K562 (cell line): Measurements from ENCODE around the gene SLC25A42. TPM values are rescaled to one million over a fixed set of nuclear protein-coding genes. Genes with fewer than 3 reads are reported as not detected.
"Not testable (repeated sequence)": the region's sequence is repeated elsewhere in the genome, so short reads cannot be mapped to it uniquely, and the experiment has no call there.

Experiments used
- ATAC-seq: fragments of 200-7000 bp; cut with Tn5 transposase; 3 replicates; pipeline ENCODE4 v1.9.1; 2020; ENCODE audit warnings: moderate library complexity
- BruUV-seq: library from RNA; stranded (reverse); fragments of 400-500 nt; replicated peaks from 2 replicates; lab custom pipeline; 2021; lab: Mats Ljungman, UMichigan
- CTCF ChIA-PET: fragments of 300-600 bp; formaldehyde crosslinking; extraction: SDS; loops from one replicate; lab custom pipeline; 2021; ENCODE audit warnings: low intra/inter-chr PET ratio; lab: Yijun Ruan, JAX
- POLR2A ChIA-PET: fragments of 300-600, 350-650 bp; sonication (Branson Sonifier 250); formaldehyde crosslinking; extraction: SDS; loops from one replicate; lab custom pipeline; 2021; ENCODE audit warnings: antibody characterized with exemption, inconsistent platforms; lab: Yijun Ruan, JAX
- DNase-seq, 4 experiments: peaks; one replicate each; pipeline versions ENCODE4 v3.0.0 to v3.0.0-alpha.2; 2011 to 2018; ENCODE audit warnings: low spot score in 3 of 4, mixed read lengths in 3 of 4; ENCODE audit errors: extremely low read depth in 1 of 4
- FAIRE-seq: peaks from 2 replicates; lab custom pipeline; 2011; peaks lifted over from hg19 to GRCh38; lab: Jason Lieb, UNC
- H2AFZ ChIP-seq: 2 replicates; pipeline ENCODE4 v1.6.0; 2011; ENCODE audit warnings: low read depth, low read length, control low read depth, inconsistent platforms
- H3K27ac ChIP-seq: fragments of 200-600 bp; 3 replicates; pipeline ENCODE4 v1.8.0; 2011; ENCODE audit warnings: low read depth, mild to moderate bottlenecking, control low read depth, inconsistent platforms, low read length, moderate library complexity, mixed read lengths; ENCODE audit errors: extremely low read depth
- H3K27me3 ChIP-seq, 2 experiments: fragments of 300-600 bp in 1 of 2; 2 replicates in 1 of 2; 3 replicates in 1 of 2; pipeline versions ENCODE4 v1.6.0 to v1.8.0; 2011; ENCODE audit warnings: inconsistent platforms in 2 of 2, low read length in 2 of 2, mild to moderate bottlenecking in 1 of 2, mixed read lengths in 1 of 2, moderate library complexity in 1 of 2; ENCODE audit not compliant: control insufficient read depth in 2 of 2, insufficient read depth in 2 of 2
- H3K36me3 ChIP-seq: fragments of 300-600 bp; 3 replicates; pipeline ENCODE4 v1.8.0; 2011; ENCODE audit warnings: mild to moderate bottlenecking, low read length, inconsistent platforms; ENCODE audit not compliant: control insufficient read depth, insufficient read depth
- H3K4me1 ChIP-seq, 2 experiments: fragments of 200-600 bp in 1 of 2; replicated peaks in 1 of 2; 2 replicates in 1 of 2; 3 replicates in 1 of 2; pipeline versions ENCODE4 v1.5.1 to v1.8.0; 2011; ENCODE audit warnings: inconsistent platforms in 2 of 2, low read length in 2 of 2, mild to moderate bottlenecking in 1 of 2, mixed read lengths in 1 of 2, moderate library complexity in 1 of 2; ENCODE audit not compliant: control insufficient read depth in 2 of 2, insufficient read depth in 2 of 2
- H3K4me2 ChIP-seq: 2 replicates; pipeline ENCODE4 v1.6.1; 2011; ENCODE audit warnings: low read length, control low read depth, inconsistent platforms, mixed read lengths; ENCODE audit not compliant: insufficient read depth
- H3K4me3 ChIP-seq: fragments of 200-600 bp; sonication (generic), shearing (Covaris generic); 2 replicates; pipeline ENCODE4 v1.5.1; 2016; ENCODE audit warnings: control low read depth, inconsistent platforms
- H3K79me2 ChIP-seq: fragments of 200-600 bp; 3 replicates; pipeline ENCODE4 v1.8.0; 2011; ENCODE audit warnings: low read length, inconsistent platforms; ENCODE audit not compliant: control insufficient read depth, insufficient read depth
- H3K9ac ChIP-seq, 2 experiments: 2 replicates each; pipeline versions ENCODE4 v1.6.0 to v1.6.1; 2011; ENCODE audit warnings: low read depth in 2 of 2, low read length in 2 of 2, control low read depth in 1 of 2, inconsistent platforms in 1 of 2, mild to moderate bottlenecking in 1 of 2, mixed read lengths in 1 of 2; ENCODE audit not compliant: insufficient read depth in 1 of 2
- H3K9me1 ChIP-seq: one replicate; pipeline ENCODE4 v1.6.0; 2011; ENCODE audit warnings: inconsistent platforms, mild to moderate bottlenecking, low read length, moderate library complexity; ENCODE audit not compliant: control insufficient read depth, insufficient read depth
- H3K9me3 ChIP-seq: replicated peaks from 2 replicates; pipeline ENCODE4 v1.5.1; 2011; ENCODE audit warnings: low read depth, low read length, inconsistent platforms; ENCODE audit not compliant: control insufficient read depth, insufficient read depth
- H4K20me1 ChIP-seq: replicated peaks from 2 replicates; pipeline ENCODE4 v1.6.1; 2011; ENCODE audit warnings: low read length, inconsistent platforms, mixed read lengths; ENCODE audit not compliant: control insufficient read depth, insufficient read depth
- GTF3C2 ChIP-seq: IDR thresholded peaks from 3 replicates; pipeline ENCODE4 v1.6.1; 2011; ENCODE audit warnings: borderline replicate concordance, mild to moderate bottlenecking, moderate library complexity; ENCODE audit not compliant: insufficient read length; ENCODE audit errors: extremely low read depth
- WGBS: fragments of 100-300 bp; shearing (Covaris generic); methylation state at CpG from one replicate; pipeline ENCODE4 v1.1.6; 2016; ENCODE audit warnings: low coverage, mixed read lengths; ENCODE audit not compliant: insufficient coverage; ENCODE audit errors: missing lambda C conversion rate; 5-methylcytosine and 5-hydroxymethylcytosine counted together
- in situ Hi-C: fragments of 300-500 bp; cut with MboI; formaldehyde crosslinking; loops from 4 replicates; pipeline ENCODE4 v1.15.0; 2018; ENCODE audit warnings: inconsistent platforms, mixed read lengths
- intact Hi-C: fragments of 100-400 bp; cut with micrococcal nuclease; formaldehyde crosslinking; loops from 2 replicates; pipeline ENCODE4 v1.14.2; 2022
- polyA plus RNA-seq, 8 experiments: library from polyadenylated mRNA; depleted of rRNA in 4 of 8; stranded (reverse) in 5 of 8; unstranded in 3 of 8; fragments of >200 nt; fragmentation: Nextera tagmentation in 2 of 8; fragmentation: Illumina TruSeq in 1 of 8; extraction: Ambion mirVana in 2 of 8; extraction: Trizol in 1 of 8; gene quantifications; 2 replicates each; pipeline versions ENCODE4 v1.2.1 to v1.2.3, GENCODE V29; 2011 to 2014; ENCODE audit warnings: inconsistent platforms in 1 of 8, missing spikeins in 1 of 8
- total RNA-seq, 7 experiments: library from RNA; depleted of rRNA in 6 of 7; stranded (reverse); fragments of >200 nt in 6 of 7; fragmentation: Illumina TruSeq in 2 of 7; extraction: Trizol in 2 of 7; gene quantifications; 2 replicates each; pipeline versions ENCODE4 v1.2.1 to v1.2.3, GENCODE V29; 2011 to 2021; ENCODE audit warnings: low replicate concordance in 1 of 7

The SLC25A42 gene
- total and polyA plus RNA-seq, 9 of the 15 experiments (the other 6 are each of a cell fraction or from before 2014, with no cell fraction given): 0.59 to 32.2 (median 14.1) TPM

DNA sequence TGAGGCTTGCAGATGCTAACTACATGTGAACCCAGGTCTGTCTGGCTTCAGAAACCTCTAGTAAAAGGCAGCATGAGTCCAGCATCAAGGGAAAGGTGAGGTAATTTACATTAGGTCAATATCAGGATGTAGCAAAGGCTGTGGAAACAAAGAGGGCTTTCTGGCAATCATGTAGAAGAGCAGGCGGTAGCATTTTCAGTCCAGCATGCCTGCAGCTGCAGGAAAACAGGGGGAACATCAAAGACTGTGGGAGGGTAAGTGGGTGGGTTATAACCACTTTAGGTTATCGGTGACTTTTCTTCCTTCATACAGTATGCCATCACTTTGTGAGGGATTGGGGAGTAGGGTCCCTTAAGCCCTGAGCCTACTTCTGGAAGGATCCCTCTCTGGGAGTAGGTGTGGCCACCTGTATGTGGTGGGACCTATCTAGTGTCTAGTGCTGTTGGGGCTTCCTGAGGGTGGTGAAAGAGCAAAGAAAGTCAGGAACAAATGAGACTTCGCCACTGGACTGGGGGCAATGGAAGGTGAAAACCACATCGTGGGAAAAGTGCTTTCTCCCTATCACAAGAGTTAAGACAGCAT, 41.3 kb upstream of the SLC25A42 start (continued):
- no peak for TF ChIP-seq GTF3C2

DNA sequence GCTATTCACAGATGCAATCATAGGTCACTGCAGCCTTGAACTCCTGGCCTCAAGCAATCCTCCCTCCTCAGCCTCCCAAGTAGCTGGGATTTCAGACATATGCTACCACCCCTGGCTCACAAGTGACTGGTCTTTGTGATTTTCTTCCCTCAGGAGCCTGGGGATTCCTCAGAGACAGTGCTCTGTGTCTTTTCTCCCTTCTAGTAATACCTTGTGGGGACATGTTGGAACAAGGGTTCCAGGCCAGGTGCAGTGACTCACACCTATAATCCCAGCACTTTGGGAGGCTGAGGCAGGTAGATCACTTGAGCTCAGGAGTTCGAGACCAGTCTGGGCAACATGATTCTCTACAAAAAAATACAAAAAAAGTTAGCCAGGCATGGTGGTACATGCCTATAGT, 40.4 kb upstream of the SLC25A42 start:
- CTCF ChIA-PET, in situ Hi-C loops: not testable (repeated sequence)
- H3K79me2 ChIP-seq: peaks cover 84% of the 10 kb centered on the region

More for the DNA sequence above, 40.4 kb upstream of the SLC25A42 start:
- H3K9ac ChIP-seq, H2AFZ ChIP-seq, FAIRE-seq, intact Hi-C loops, H3K4me1 ChIP-seq, H3K9me1 ChIP-seq, H3K27me3 ChIP-seq, H3K27ac ChIP-seq, ATAC-seq, H3K9me3 ChIP-seq, H3K4me3 ChIP-seq, DNase-seq, BruUV-seq, H3K4me2 ChIP-seq: not testable (repeated sequence)
- POLR2A ChIA-PET: interaction anchor here (0.6 to 1.1 kb wide), 3 partner anchors 16 to 36 kb away, joined by 3 to 4 read pairs (median 3); no protein-coding TSS in a partner anchor
- H4K20me1 ChIP-seq: peaks cover 26% of the 10 kb centered on the region
- WGBS: 100% methylated on average over 1 of the region's 1 CpG
- H3K36me3 ChIP-seq: peaks cover 89% of the 10 kb centered on the region
